HG02973 (cell line): ENCODE measurements around the gene PDZRN3.
A peak's percentile ranks its signal among the peaks of the same experiment; 100 is the strongest.

Experiments
- ATAC-seq: cut with Tn5 transposase; IDR thresholded peaks from one replicate; pipeline ENCODE4 v1.9.1; 2021; ENCODE audit warnings: moderate library complexity; ENCODE audit not compliant: unreplicated experiment

Gene PDZRN3

GRCh38 chr3:73497646-73498406 is 126.9 kb downstream of the PDZRN3 start:
- ATAC-seq: no peak

- no peak for ATAC-seq
These were observed 131.0 kb downstream of the PDZRN3 start for GRCh38 chr3:73493543-73494308.

- no peak for ATAC-seq
These were observed 132.6 kb downstream of the PDZRN3 start for GRCh38 chr3:73492186-73492585.

- ATAC-seq: no peak
These were observed 133.5 kb downstream of the PDZRN3 start for GRCh38 chr3:73491287-73491662.

- no peak for ATAC-seq
These were observed 134.1 kb downstream of the PDZRN3 start for GRCh38 chr3:73490453-73491286.

GRCh38 chr3:73485877-73486330 is 138.8 kb downstream of the PDZRN3 start:
- ATAC-seq: no peak

- peak; percentile 80 for ATAC-seq
These were observed 140.0 kb downstream of the PDZRN3 start for GRCh38 chr3:73484656-73485248.

GRCh38 chr3:73481888-73482287 is 142.9 kb downstream of the PDZRN3 start:
- ATAC-seq: no peak

- ATAC-seq: no peak
These were observed 144.5 kb downstream of the PDZRN3 start for GRCh38 chr3:73480187-73480672.

- no peak for ATAC-seq
These were observed 145.4 kb downstream of the PDZRN3 start for GRCh38 chr3:73479325-73479724.

- ATAC-seq: no peak
These were observed 145.9 kb downstream of the PDZRN3 start for GRCh38 chr3:73478858-73479257.

GRCh38 chr3:73475717-73476116 is 149.0 kb downstream of the PDZRN3 start:
- ATAC-seq: no peak

- ATAC-seq: no peak
These were observed 149.6 kb downstream of the PDZRN3 start for GRCh38 chr3:73475175-73475574.

GRCh38 chr3:73474619-73475018 is 150.1 kb downstream of the PDZRN3 start:
- ATAC-seq: no peak

- no peak for ATAC-seq
These were observed 150.8 kb downstream of the PDZRN3 start for GRCh38 chr3:73473898-73474416.

GRCh38 chr3:73473181-73473897 is 151.4 kb downstream of the PDZRN3 start:
- ATAC-seq: no peak

GRCh38 chr3:73471986-73472787 is 152.6 kb downstream of the PDZRN3 start:
- ATAC-seq: no peak

GRCh38 chr3:73470860-73471259 is 153.9 kb downstream of the PDZRN3 start:
- ATAC-seq: no peak

GRCh38 chr3:73469331-73469730 is 155.4 kb downstream of the PDZRN3 start:
- ATAC-seq: no peak
